Psoas muscle (tissue), 8 donors: ENCODE data around the gene PRELID1. TPM values are rescaled to one million over a fixed set of nuclear protein-coding genes. Genes with fewer than 3 reads are reported as not detected.

ENCODE experiments used
- ATAC-seq, 4 donors: fragments of 200-7000 bp; cut with Tn5 transposase; one replicate each; pipeline ENCODE4 v1.9.1; 2020; ENCODE audit warnings: moderate library complexity in 3 of 4, mild to moderate bottlenecking in 2 of 4
- DNase-seq, 2 donors: peaks; one replicate each; pipeline ENCODE4 v3.0.0-alpha.2; 2020
- H3K27ac ChIP-seq: fragments of 200-600 bp; one replicate; pipeline ENCODE4 v1.8.0; 2022
- H3K27me3 ChIP-seq, 3 donors: fragments of 200-600 bp in 1 of 3; one replicate each; pipeline versions ENCODE4 v1.6.1 to v1.8.0; 2013 to 2022; ENCODE audit warnings: low read length in 2 of 3, mild to moderate bottlenecking in 2 of 3, moderate library complexity in 1 of 3; ENCODE audit not compliant: insufficient read depth in 3 of 3
- H3K36me3 ChIP-seq, 2 donors: fragments of 200-600 bp in 1 of 2; one replicate each; pipeline versions ENCODE4 v1.6.1 to v1.8.0; 2013 to 2022; ENCODE audit warnings: low read depth in 1 of 2, mild to moderate bottlenecking in 1 of 2, moderate library complexity in 1 of 2; ENCODE audit not compliant: insufficient read depth in 1 of 2
- H3K4me1 ChIP-seq: fragments of 200-600 bp; one replicate; pipeline ENCODE4 v1.8.0; 2022
- H3K4me3 ChIP-seq: fragments of 200-600 bp; one replicate; pipeline ENCODE4 v1.8.0; 2022; ENCODE audit warnings: mild to moderate bottlenecking
- H3K9me3 ChIP-seq: fragments of 200-600 bp; one replicate; pipeline ENCODE4 v1.8.0; 2022
- WGBS, 3 donors: extraction: QIAGEN DNeasy Blood & Tissue Kit; methylation state at CpG; one replicate each; pipeline versions ENCODE4 v1.1.6 to v1.1.7; 2013; 5-methylcytosine and 5-hydroxymethylcytosine counted together
- intact Hi-C, 2 donors: fragments of 100-400 bp; cut with DNase I; formaldehyde crosslinking; loops; one replicate each; pipeline versions ENCODE4 v1.11.0 to v1.14.2; 2022
- polyA plus RNA-seq, 3 donors: library from polyadenylated mRNA; stranded (reverse); fragments of 200-250 nt; gene quantifications; one replicate each; pipeline ENCODE4 v1.2.3, GENCODE V29; 2013
- total RNA-seq, 4 donors: library from RNA; stranded (reverse); fragmentation: NEBNext Ultra II Directional in 2 of 4; extraction: Animal tissue kit (Norgen Biotek cat#: 25700) in 2 of 4; gene quantifications; one replicate each; pipeline versions ENCODE4 v1.2.1 to v1.2.4, GENCODE V29; 2021 to 2023
- TF ChIP-seq, protein P1 (sequence below): fragments of 200-600 bp; IDR thresholded peaks from one replicate; pipeline ENCODE4 v1.8.0; 2022; ENCODE audit warnings: antibody characterized with exemption
- donor health status: healthy with polysubstance abuse.
- donor health status: DM: no; HTN: no; CAD: no; lungs with moderate emphysema.
- donor health status: Bipolar disorder and iron deficiency.
- donor health status: healthy.
- donor health status: DM: yes; HTN: yes; CAD: no.
- donor health status: DM: no; HTN: no; CAD: no.
- donor health status: DM: no; HTN: no; CAD: no.
- donor health status: DM: yes; HTN: yes; CAD: no.

PRELID1 gene
- total and polyA plus RNA-seq, 7 donors: 19.9 to 201 (median 53.9) TPM

DNA sequence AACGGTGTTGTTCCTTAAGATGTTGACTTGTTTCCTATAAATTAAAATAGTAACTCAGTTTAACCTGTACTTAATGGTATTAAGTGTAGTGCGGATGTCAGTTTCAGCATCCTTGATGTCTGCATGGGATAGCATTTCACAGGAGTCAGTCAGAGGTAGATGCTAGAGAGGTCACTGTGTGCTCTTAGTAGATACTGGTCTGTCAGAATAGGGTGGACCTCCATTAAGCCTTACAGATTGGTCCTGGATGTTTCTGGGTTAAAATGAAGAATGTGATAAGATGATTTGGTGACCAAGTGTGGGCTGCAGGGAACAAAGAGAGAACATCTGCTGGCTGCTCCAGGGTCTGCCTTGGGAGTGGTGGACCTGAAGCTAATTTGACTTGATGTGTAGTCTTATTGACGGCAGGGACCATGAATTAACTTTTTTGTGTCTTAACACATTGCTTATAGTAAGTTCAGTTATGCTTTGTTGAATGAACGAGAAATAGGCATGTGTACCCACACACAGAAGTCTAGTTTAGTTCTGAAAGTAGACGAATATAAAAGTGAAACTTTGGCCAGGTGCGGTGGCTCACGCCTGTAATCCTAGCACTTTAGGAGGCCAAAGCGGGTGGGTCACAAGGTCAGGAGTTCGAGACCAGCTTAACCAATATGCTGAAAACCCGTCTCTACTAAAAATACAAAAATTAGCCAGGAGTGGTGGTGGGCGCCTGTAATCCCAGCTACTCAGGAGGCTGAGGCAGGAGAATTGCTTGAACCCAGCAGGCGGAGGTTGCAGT is 12.6 kb upstream of the PRELID1 start:
- Histone ChIP-seq H3K4me3 (no peak overlapping the region), H3K36me3 (peaks cover 12 to 100% of the 10 kb centered on the region in 2 donors), H3K27ac (no peak overlapping the region), H3K27me3 (no peaks in the 10 kb centered on the region), H3K4me1 (no peaks in the 10 kb centered on the region), H3K9me3 (no peaks in the 10 kb centered on the region)
- WGBS, 3 donors: 93 to 94% (median 93%) methylated on average over 12 of the region's 12 CpGs
- TF ChIP-seq, protein P1, sequence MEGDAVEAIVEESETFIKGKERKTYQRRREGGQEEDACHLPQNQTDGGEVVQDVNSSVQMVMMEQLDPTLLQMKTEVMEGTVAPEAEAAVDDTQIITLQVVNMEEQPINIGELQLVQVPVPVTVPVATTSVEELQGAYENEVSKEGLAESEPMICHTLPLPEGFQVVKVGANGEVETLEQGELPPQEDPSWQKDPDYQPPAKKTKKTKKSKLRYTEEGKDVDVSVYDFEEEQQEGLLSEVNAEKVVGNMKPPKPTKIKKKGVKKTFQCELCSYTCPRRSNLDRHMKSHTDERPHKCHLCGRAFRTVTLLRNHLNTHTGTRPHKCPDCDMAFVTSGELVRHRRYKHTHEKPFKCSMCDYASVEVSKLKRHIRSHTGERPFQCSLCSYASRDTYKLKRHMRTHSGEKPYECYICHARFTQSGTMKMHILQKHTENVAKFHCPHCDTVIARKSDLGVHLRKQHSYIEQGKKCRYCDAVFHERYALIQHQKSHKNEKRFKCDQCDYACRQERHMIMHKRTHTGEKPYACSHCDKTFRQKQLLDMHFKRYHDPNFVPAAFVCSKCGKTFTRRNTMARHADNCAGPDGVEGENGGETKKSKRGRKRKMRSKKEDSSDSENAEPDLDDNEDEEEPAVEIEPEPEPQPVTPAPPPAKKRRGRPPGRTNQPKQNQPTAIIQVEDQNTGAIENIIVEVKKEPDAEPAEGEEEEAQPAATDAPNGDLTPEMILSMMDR: no peak
- ATAC-seq (no peak), DNase-seq (no peak)
- intact Hi-C loops: no loop called here

DNA sequence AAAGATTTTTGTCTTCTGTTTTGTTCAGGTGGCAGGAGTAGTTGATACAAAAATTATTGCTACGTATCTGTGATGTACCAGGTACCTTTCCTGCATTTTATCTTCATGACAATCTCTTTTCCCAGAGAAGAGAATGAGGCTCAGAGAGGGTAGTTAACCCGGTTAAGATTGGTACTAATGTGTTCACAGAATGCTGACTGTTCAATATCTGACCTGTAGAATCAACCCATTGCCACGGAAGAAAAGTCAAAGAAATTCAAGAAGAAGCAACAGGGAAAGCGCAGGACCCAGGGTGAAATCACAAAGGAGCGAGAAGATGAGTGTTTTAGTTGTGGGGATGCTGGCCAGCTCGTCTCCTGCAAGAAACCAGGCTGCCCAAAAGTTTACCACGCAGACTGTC is 11.9 kb upstream of the PRELID1 start:
- Histone ChIP-seq H3K27me3 (no peaks in the 10 kb centered on the region), H3K4me1 (no peaks in the 10 kb centered on the region), H3K36me3 (peaks cover 12 to 100% of the 10 kb centered on the region in 2 donors), H3K27ac (no peak overlapping the region), H3K9me3 (no peaks in the 10 kb centered on the region), H3K4me3 (no peak overlapping the region)
- no peak for ATAC-seq
- no peak for DNase-seq
- 94 to 96% (median 95%) methylated on average over 7 of the region's 7 CpGs for WGBS, 3 donors
- intact Hi-C loops: no loop called here
- TF ChIP-seq, protein P1: no peak

DNA sequence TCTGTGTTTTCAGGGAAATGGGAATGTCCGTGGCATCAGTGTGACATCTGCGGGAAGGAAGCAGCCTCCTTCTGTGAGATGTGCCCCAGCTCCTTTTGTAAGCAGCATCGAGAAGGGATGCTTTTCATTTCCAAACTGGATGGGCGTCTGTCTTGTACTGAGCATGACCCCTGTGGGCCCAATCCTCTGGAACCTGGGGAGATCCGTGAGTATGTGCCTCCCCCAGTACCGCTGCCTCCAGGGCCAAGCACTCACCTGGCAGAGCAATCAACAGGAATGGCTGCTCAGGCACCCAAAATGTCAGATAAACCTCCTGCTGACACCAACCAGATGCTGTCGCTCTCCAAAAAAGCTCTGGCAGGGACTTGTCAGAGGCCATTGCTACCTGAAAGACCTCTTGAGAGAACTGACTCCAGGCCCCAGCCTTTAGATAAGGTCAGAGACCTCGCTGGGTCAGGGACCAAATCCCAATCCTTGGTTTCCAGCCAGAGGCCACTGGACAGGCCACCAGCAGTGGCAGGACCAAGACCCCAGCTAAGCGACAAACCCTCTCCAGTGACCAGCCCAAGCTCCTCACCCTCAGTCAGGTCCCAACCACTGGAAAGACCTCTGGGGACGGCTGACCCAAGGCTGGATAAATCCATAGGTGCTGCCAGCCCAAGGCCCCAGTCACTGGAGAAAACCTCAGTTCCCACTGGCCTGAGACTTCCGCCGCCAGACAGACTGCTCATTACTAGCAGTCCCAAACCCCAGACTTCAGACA is 9.6 kb upstream of the PRELID1 start:
- no peaks in the 10 kb centered on the region for H3K4me1 ChIP-seq
- intact Hi-C loops: no loop called here
- 91 to 93% (median 93%) methylated on average over 12 of the region's 12 CpGs for WGBS, 3 donors
- no peaks in the 10 kb centered on the region for H3K27me3 ChIP-seq
- H3K4me3 ChIP-seq: no peak overlapping the region
- no peak overlapping the region for H3K27ac ChIP-seq
- H3K36me3 ChIP-seq: peaks cover 12 to 87% of the 10 kb centered on the region in 2 donors
- DNase-seq: no peak
- ATAC-seq: no peak
- TF ChIP-seq, protein P1: no peak
- H3K9me3 ChIP-seq: no peaks in the 10 kb centered on the region

DNA sequence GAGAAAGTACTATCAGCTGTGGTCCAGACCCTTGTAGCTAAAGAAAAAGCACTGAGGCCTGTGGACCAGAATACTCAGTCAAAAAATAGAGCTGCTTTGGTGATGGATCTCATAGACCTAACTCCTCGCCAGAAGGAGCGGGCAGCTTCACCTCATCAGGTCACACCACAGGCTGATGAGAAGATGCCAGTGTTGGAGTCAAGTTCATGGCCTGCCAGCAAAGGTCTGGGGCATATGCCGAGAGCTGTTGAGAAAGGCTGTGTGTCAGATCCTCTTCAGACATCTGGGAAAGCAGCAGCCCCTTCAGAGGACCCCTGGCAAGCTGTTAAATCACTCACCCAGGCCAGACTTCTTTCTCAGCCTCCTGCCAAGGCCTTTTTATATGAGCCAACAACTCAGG is 9.0 kb upstream of the PRELID1 start:
- Histone ChIP-seq H3K27ac (no peak overlapping the region), H3K36me3 (peaks cover 9 to 81% of the 10 kb centered on the region in 2 donors), H3K4me3 (no peak overlapping the region), H3K9me3 (no peaks in the 10 kb centered on the region), H3K4me1 (no peaks in the 10 kb centered on the region), H3K27me3 (no peaks in the 10 kb centered on the region)
- TF ChIP-seq, protein P1: no peak
- ATAC-seq: no peak
- intact Hi-C loops: no loop called here
- no peak for DNase-seq
- WGBS, 3 donors: 85 to 90% (median 87%) methylated on average over 3 of the region's 3 CpGs
